HG02623 (cell line): ENCODE measurements around the gene AIF1.

ENCODE experiments used
- ATAC-seq: cut with Tn5 transposase; IDR thresholded peaks from one replicate; pipeline ENCODE4 v1.9.1; 2021; ENCODE audit warnings: moderate library complexity; ENCODE audit not compliant: unreplicated experiment

AIF1 gene

DNA sequence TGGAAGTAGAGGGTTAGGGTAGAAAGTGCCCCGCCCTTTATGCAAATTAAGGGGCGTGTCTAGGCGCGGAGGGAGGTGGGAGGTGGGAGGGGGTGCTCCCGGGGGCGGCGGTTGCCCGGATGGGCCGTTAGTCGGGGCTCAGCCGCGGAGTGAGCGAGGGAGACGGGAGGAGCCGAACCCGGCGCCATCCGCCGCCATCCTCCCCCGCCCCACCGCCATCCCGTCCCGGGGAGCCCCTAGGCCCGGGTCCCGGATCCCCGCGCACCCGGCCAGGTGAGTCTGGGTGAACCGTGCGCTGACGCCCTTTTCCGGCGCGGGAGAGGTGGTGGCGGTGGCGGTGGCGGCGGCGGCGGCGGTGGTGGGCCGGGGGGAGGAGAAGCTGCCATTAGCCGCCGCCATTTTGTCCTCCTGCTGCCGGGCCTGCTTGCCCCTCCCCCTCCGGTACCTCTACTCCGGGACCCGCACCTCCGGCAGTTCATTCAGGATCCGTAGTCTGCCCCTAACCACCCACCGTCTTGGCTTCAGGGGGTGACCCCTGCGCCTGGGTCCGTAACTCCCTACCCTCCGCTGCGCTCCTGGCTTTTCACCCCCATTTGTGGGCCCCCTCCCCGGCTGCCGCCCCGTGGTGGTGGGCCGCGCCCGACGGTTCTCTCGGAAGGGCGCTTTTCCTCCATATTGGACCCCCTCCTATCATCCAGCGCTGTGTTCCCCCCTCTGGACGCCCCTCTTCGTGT is 5.7 kb downstream of the AIF1 start, which contains the start of gene PRRC2A:
TSS of gene PRRC2A (plus strand) at position 130 of the 734 bp plus-strand sequence. CDS start 2,075 bp downstream, outside the sequence.
- ATAC-seq, result peak; percentile 40

DNA sequence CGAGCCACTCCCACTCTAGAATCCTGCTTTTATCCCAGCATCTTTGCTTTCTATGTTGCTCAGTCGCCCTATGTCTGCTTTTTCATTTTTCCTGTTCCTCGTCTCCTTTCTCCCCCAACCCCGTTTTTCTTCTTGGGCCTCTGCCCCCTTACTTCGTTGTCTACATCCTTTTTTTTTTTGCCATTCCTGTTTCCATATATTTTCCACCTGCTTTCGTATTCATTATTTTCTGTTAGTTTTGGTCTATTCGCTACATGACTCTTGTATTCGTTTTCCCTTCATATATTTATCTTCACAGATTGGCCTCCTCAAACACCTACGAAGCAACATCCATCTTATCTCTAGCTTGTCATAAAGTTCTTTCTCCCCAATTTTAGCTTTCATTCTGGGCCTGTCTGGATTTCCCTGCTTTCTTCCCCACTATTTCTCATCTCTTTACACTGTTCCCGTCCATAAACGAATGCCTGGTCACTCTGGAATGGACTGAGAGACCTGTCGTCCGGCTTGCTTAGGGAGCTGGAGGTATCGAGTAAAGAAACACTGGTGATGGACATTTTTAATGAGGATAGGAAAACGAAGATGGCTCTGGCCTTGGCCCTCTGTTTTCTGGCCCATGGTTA is 6.4 kb downstream of the AIF1 start:
- ATAC-seq, result no peak

DNA sequence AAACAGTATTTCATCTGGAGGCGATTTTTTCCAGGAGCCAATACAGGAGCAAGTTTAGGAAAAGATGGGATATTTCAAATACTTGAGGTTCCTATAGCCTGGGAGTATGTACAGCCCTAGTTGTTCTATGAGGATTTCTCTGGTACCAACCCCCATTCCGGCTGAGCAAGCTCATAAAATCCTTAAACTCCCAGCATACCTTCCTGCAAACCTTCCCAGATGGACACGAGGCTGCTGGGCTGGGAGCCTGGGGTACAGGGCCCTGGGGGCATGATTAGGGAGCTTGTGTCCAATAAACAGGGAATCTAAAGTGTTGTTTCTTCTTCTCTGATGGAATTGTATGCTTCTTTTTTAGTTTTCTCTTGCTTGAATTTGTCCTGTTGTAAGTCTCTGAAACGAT is 7.0 kb downstream of the AIF1 start:
- ATAC-seq, result no peak

DNA sequence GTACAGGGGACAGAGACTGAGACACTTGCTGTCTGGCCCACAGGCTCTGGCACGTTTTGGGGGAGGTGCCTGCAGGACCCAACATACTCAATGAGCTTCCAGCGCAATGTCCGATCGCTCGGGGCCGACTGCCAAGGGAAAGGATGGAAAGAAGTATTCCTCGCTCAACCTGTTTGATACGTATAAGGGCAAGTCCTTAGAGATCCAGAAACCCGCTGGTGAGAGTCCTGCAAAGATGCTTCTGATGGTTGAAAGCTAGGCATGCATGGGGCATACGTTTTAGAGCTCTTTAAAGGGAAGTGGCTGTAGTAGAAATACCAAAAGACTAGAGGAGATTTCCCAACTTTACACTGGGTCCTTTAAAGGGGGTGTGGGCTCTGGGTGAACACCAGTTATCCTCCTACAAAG is 7.7 kb downstream of the AIF1 start:
- ATAC-seq, result no peak

DNA sequence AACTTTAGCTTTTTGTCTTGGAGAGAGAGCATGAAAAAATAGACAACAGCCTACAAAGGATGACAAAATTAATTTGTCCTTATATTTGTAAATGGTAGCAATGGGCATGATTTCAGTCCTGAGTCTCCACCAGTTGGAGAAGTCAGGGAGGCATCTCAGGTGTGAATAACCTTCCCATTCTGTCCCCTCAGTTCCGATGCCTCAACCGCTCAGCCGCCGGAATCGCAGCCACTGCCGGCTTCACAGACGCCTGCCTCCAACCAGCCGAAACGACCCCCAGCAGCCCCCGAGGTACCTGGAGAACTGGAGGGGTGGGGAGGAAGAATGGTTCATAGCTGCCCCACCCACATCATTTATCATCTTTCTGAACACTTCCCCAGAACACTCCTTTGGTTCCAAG is 9.0 kb downstream of the AIF1 start:
- no peak for ATAC-seq

DNA sequence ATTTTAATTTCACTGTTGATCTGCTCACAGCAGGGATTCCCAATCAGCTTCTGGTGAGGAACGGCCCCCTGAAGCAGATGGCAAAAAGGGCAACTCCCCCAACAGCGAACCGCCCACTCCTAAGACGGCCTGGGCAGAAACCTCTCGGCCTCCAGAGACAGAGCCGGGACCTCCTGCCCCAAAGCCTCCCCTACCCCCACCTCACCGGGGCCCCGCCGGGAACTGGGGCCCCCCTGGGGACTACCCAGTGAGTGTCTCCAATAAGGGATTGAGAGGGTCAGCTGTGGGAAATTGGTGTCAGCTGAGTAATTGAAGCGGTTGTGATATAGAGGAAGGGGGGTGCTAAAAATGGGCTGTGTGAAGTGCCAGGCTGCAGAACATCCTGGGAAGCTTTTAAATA is 11.9 kb downstream of the AIF1 start:
- ATAC-seq, result no peak

DNA sequence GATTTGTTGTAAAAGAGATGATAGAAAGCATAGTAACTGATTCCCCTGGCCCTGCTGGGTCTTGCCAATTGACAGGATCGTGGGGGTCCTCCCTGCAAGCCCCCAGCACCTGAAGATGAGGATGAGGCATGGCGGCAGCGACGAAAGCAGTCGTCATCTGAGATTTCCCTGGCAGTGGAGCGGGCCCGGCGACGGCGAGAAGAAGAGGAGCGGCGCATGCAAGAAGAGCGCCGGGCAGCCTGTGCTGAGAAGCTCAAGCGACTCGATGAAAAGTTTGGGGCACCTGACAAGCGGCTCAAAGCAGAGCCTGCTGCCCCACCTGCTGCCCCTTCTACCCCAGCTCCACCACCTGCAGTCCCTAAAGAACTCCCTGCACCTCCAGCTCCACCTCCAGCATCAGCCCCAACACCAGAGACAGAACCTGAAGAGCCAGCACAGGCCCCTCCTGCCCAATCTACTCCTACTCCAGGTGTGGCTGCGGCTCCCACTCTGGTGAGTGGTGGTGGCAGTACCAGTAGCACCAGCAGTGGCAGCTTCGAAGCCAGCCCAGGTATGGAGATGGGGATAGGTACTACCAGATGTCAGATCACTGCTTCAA is 12.8 kb downstream of the AIF1 start:
- no peak for ATAC-seq

DNA sequence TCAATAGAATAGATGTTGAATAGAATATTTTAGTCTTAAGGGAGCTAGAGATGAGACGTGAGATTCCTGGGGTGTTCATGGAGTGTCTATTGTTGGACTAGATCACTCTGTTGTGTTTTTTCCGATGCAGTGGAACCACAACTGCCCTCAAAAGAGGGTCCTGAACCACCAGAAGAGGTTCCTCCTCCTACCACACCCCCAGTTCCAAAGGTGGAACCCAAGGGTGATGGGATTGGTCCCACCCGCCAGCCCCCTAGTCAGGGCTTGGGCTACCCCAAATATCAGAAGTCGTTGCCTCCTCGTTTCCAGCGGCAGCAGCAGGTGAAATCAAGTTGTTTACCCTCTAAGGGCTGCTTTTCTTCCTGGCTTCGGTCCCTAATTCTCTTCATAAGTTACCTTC is 14.0 kb downstream of the AIF1 start:
- ATAC-seq, result no peak

DNA sequence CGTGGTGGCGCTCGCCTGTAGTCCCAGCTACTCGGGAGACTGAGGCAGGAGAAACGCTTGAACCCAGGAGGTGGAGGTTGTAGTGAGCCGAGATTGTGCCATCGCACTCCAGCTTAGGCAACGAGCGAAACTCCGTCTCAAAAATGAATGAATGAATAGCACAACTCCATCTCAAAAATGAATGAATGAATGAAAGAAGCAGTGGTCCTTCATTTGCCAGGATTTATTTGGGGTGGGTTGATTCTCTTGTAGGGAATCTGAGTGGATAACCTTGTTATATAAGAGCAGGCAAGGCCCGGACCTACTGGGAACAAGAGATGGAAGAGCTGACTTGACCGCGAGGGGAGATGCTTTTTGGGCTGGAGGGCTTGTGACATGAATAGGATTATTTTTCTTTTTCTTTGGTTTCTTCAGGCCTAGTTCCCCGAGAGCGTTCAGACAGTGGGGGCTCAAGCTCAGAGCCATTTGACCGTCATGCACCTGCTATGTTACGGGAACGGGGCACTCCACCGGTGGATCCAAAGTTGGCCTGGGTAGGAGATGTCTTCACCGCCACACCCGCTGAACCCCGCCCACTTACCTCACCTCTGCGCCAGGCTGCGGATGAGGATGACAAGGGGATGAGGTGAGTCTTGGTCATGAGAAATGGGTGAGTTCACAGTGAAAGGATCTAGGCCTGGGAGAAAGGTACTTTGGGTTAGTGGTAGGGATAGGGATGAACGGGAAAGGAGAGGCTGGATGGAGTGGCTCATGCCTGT is 15.3 kb downstream of the AIF1 start:
- ATAC-seq, result no peak

DNA sequence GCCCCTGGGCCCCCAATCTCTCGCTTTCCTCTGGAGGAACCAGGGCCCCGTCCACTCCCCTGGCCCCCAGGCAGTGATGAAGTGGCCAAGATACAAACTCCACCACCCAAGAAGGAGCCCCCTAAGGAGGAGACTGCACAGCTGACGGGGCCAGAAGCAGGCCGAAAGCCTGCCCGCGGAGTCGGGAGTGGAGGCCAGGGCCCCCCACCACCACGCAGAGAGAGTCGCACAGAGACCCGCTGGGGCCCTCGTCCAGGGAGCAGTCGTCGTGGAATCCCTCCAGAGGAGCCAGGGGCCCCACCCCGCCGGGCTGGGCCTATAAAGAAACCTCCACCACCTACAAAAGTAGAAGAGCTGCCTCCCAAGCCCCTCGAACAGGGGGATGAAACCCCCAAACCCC is 16.2 kb downstream of the AIF1 start:
- no peak for ATAC-seq

DNA sequence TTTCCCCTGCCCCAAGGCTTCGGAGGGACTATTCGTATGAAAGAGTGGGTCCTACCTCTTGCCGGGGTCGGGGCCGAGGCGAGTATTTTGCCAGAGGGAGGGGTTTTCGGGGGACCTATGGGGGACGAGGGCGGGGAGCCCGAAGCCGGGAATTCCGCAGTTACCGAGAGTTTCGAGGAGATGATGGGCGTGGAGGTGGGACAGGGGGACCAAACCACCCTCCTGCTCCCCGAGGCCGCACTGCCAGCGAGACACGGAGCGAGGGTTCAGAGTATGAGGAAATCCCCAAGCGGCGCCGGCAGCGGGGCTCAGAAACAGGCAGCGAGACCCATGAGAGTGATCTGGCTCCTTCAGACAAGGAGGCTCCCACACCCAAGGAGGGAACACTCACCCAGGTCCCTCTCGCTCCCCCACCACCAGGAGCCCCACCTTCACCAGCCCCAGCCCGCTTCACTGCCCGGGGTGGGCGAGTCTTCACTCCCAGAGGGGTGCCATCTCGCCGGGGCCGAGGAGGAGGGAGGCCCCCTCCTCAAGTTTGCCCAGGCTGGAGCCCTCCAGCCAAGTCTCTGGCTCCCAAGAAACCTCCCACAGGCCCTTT is 16.7 kb downstream of the AIF1 start:
- no peak for ATAC-seq

DNA sequence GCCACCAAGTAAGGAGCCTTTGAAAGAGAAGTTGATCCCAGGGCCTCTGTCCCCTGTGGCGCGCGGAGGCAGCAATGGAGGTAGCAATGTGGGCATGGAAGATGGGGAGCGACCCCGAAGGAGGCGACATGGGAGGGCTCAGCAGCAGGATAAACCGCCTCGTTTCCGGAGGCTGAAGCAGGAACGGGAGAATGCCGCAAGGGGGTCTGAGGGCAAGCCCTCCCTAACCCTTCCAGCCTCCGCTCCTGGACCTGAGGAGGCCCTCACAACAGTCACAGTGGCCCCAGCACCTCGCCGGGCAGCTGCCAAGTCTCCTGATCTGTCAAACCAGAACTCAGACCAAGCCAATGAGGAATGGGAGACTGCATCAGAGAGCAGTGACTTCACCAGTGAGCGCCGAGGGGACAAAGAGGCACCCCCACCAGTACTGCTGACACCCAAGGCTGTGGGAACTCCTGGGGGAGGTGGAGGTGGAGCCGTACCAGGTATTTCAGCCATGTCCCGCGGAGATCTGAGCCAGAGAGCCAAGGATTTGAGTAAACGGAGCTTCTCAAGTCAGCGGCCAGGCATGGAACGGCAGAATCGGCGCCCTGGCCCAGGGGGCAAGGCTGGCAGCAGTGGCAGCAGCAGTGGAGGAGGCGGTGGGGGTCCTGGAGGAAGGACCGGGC is 17.4 kb downstream of the AIF1 start:
- ATAC-seq, result no peak

DNA sequence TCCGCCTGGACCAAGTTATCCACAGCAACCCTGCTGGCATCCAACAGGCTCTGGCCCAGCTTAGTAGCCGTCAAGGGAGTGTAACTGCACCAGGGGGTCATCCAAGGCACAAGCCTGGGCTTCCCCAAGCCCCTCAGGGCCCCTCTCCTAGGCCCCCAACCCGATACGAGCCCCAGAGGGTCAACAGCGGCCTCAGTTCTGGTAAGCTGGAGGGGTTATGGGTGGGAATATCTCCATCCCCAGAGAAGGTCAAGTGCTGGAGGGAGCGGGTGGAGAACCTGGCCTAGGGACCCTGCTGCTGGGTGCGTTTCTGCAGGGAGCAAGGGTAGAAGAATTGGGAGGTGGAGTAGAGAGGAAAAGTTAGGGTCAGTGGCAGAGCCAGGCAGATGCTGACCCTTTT is 18.4 kb downstream of the AIF1 start:
- no peak for ATAC-seq

DNA sequence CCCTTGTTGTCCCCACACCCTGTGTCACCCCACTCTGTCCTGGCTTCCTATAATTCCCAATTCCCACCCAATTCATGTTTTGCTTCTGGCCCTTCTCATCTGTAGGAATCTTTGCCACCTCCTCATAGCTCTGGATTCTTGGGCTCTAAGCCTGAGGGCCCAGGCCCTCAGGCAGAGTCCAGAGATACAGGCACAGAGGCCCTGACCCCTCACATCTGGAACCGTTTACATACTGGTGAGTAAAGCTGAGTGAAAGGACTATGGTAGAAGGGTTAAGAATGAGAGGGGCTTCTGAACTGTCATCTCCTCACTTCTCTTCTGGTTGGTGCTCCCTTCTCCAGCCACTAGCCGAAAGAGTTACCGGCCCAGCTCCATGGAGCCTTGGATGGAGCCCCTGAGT is 19.1 kb downstream of the AIF1 start:
- no peak for ATAC-seq

DNA sequence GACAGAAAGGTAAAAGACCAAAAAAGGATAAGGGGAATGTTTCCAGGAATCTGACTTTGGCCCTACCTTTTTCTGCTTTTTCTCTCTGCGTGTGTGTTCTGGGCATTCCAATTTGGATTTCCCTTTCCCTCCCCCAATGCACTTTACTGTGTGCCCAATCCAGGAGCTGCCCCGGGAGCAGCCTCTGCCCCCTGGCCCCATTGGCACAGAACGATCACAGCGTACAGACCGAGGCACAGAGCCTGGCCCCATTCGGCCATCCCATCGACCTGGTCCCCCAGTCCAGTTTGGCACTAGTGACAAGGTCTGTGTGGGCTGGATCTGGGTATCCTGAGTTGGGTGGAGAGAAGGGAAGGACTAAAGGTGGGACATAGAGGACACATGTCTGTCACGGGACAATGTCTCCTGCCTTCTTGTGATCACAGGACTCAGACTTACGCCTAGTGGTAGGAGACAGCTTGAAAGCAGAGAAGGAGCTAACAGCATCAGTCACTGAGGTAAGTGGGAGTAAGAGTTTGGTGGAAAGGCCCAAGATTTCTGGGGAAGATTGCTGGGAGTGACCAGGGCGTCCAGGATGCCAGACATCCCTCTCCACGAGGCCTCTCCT is 20.0 kb downstream of the AIF1 start:
- ATAC-seq, result no peak

DNA sequence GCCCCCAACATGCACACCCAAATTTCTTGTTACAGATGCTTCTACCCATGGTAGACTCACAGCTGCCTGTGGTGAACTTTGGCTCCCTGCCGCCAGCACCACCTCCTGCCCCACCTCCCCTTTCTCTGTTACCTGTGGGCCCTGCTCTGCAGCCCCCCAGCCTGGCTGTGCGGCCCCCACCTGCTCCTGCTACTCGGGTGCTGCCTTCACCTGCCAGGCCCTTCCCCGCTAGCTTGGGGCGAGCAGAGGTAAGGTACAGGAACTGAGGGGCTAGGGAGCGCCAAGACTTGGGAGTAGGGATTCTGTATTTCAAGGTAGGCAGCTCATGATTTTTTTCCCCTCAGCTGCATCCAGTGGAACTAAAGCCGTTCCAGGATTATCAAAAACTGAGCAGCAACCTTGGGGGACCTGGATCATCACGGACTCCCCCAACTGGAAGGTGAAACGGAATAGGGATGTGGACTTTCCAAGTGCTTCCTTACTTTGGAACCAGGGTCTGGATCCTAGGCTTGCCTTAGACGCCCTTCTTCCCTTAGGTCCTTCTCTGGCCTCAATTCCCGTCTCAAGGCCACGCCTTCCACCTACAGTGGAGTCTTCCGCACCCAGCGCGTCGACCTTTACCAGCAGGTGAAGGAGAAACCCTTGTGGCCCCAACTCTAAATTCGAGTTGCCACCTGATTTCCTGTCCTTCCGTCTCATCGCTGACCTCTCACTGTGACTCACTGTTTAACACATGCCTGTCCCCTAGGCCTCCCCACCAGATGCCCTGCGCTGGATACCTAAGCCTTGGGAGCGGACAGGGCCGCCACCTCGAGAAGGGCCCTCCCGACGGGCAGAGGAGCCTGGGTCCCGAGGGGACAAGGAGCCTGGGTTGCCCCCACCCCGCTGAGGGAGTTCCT is 21.9 kb downstream of the AIF1 start:
- no peak for ATAC-seq

DNA sequence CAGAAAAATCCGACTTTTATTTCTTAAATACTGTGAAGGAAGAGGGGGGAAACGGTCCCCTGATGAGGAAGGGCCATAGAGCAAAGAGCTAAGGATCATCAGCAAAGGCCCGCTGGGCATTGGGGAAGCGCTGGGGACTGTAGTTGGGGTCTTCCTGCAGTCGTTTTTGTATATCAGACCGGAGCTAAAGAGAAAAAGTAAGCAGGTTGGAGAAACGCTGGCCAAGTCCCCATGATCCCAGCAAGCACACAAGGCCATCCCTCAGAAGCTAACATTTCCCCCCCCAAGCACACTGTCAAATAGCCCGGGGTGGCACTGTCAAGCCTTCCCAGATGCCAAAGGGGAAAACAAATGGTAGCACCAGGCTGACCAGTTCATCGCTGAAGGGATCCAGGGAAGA is 24.0 kb downstream of the AIF1 start:
- ATAC-seq, result no peak

DNA sequence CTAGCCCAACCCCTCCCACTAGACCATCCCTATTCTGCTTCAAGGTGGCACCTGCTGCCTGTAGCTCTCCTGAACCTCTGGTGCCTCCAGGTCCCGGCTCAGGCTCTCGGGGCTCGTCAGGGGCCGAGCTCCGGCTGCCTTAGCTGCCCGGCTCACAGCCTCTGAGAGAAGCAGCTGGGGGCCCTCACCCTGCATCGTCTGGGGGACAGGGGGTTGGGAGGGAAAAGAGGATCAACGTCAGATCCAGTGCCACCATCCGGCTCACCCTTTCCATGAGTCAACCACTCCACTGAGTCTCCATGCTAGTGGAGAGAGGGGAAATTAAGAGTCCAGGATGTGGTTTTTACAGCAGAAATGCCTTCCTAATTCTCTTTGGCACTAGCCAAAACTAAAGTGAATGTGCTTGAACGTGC is 24.4 kb downstream of the AIF1 start:
- no peak for ATAC-seq

DNA sequence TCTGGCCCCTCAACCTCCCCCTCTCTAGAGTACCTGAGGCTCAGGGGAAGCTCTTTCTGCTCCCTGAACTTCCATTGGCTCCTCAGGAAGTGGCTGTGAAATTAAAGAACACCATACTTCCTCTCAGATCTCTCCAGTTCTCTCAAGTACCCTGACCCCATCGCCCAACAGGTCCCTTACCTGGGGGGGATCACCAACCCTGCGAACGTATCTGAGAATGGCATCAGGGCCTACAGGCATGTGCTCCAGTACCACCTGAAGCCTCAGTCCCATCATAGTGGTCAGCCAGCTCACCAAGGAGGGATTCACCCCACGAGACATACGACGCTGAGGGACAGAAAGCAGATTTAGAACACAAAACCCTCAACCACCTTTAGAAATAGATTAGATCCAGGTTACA is 25.6 kb downstream of the AIF1 start:
- no peak for ATAC-seq
